Stimulated activated CD4-positive, alpha-beta T cell treated with anti-CD3 and anti-CD28 coated beads, Interleukin-1b, Interleukin-23, amount 100 ng/mL, for 48 hours (primary cell): ENCODE data around the gene OR2C1.

Experiments used
- DNase-seq: peaks from one replicate; pipeline ENCODE4 v3.0.0-alpha.2; 2020

OR2C1 gene

DNA sequence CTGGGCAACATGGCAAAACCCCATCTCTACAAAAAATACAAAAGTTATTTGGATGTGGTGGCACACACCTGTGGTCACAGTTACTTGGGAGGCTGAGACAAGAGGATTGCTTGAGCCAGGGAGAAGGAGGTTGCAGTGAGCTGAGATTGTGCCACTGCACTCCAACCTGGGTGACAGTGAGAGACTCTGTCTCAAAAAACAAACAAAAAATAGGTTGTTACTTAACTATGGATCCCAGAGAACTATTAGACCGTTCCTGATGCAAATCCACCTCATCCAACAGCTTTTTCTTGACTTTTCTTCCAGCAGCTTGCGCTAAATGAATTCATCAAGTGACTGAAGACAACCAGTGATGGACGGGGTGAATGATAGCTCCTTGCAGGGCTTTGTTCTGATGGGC is at the start of gene OR2C1:
TSS of gene OR2C1 (plus strand) at position 301 of the 400 bp plus-strand sequence. CDS start at position 353, 52 bp downstream.
- no peak for DNase-seq

GRCh38 chr16:3306078-3306477 is 49.6 kb upstream of the OR2C1 start:
- no peak for DNase-seq

DNA sequence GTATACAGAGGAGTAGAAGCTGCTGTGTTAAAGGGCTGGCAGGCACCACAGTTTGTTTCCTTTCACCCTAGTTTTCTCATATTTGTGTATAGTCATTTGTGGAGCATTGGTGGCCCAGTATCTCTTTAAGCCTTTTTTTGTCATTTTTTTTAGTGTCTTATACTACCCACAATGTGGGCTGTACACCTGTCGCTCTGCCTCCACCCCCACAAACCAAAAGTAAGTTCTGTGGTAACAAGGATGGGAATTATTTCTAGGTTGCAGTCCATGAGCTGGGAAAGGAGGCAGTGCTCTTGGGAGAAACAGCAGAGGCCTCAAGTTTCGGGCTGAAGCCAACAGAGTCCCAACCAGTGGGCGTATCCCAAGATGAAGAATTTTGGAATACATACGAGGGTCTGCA is 44.2 kb upstream of the OR2C1 start:
- DNase-seq, result no peak

DNA sequence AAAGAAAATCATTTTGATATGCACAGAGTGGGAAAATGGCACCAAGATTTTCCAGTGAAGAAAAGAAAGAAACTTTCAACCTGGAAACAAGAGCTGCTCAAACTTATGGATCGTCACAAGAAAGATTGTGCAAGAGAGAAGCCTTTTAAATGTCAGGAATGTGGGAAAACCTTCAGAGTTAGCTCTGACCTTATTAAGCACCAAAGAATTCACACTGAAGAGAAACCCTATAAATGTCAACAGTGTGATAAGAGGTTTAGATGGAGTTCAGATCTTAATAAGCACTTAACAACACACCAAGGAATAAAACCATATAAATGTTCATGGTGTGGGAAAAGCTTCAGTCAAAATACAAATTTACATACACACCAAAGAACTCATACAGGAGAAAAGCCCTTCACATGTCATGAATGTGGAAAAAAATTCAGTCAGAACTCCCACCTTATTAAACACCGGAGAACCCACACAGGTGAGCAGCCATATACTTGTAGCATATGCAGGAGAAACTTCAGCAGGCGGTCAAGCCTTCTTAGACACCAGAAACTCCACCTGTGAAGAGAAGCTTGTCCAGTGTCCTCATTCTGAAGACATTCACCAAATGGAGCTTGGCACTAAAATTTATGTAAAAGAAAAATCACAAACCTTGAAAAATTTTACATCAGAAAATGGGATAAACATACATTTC is 38.2 kb upstream of the OR2C1 start:
- DNase-seq, result no peak

DNA sequence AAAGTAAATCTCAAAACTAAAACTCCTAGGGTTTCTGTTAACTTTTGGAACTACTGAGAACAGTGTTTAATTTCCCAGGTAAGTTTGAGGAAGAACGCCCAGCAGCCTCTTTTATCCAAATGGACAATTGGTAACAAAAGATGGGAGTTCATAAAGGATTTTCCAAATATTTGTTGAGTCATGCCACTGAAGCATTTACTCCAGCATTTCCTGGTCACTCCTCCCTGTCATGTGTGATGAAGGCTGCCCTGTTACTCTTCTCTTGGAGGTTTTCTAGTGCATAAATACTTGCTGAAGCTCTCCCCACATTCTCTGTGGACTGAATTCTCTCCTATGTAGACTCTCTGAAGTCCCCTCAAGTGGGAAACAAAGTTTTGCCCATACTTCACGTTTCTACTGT is 33.9 kb upstream of the OR2C1 start:
- no peak for DNase-seq

- DNase-seq, result no peak
Observed at GRCh38 chr16:3327514-3327913, 28.2 kb upstream of the OR2C1 start.

DNA sequence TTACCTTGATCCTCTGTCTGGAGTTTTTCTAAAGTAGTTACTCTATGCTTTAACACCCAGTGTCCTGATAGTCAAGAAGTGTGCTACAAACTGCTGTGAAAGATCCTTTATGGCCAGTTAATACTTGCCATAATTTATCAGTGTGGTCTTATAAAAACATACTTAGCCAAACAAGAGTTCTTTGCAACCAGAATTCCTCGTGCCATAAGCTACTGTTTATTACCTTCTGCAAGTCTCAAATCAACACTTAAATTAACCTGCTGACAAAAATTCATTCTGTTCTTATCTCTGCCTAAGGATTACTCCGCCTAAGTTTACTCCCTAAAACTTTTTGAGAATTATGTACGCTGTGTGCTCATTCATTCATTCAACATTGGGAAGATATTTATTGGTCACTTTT is 27.6 kb upstream of the OR2C1 start:
- DNase-seq, result no peak

DNA sequence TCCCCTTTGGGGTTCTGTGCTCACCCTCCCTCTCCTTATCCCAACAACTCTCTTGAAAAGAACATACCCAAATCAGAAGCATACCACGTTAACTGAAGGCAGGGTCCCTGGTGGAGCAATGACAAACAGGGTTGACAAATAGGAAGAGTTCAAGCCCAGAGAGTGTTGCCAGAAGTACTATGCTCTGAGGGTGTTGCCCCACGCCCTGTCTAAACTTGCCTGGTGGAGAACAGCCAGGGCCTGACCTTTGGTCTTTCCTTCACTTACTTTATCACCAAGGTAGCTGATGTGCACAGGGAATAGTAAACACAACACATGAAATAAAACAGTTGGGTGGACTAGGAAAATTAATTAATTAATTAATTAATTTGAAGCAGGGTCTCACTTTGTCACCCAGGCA is 27.0 kb upstream of the OR2C1 start:
- DNase-seq, result no peak

DNA sequence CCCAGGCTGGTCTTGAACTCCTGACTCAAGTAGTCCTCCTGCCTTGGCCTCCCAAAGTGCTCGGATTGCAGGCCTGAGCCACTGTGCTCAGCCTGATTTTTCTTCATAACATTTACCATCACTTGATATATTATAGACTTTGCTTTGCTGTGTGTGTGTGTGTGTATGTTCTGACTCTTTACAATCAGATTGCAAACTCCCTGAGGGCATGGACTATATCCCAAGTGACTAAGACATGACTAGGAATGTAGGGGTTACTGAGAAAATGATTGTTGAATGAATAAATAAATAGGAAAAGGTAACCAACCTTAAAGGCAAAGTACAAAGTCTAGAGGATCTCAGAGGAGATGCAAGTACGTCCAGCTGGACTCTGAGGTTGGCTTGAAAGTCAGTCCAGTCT is 9.6 kb upstream of the OR2C1 start:
- DNase-seq, result no peak

- no peak for DNase-seq
Observed at GRCh38 chr16:3347586-3347985, 8.1 kb upstream of the OR2C1 start.

DNA sequence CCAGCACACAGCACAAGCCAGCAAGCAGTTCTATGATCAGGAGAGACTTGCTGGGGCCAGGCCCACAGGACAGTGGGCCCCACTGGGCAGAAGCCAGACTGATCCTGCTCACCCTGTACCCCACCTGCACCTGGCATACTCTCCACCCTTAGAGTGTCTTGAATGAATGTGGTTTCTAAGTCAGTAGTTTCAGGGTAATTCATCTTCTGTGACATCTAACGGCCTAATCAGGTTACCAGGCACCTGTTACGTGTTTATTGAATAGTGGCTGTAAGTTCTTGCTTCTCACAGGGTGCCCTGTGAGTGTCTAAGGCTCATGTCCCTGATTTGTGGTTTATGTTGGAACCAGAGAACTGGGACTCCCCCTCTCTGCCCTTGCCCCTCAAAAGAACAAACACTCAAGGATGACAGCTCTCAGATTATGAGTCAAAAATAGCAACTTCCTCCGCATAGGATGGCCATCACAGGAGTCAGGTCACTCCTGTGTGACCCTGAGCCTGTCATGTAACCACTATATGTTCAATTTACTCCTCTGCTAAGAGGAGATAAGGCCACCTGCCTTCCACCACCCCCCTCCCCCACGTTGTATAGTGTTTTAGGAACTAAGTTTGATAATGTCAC is 7.0 kb upstream of the OR2C1 start:
- no peak for DNase-seq

DNA sequence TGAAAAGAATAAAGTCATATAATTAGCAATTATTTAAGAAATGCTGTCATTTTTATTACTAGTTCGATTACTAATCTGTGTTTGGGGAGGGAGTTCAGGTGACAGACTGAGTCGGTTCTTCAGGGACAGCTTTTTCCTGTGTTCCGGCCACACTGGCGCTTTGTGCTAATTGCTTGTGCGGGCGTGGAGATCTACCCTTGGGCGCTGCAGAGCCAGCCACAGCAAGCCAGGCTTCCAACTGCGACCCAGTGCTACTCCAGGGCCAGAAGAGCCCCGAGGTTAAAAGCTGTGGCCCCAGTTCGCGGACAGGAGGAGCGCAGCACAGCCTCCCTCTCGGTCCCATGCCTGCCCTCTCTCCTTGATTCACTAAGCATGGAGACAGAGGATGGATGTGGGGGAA is 6.5 kb upstream of the OR2C1 start:
- no peak for DNase-seq

DNA sequence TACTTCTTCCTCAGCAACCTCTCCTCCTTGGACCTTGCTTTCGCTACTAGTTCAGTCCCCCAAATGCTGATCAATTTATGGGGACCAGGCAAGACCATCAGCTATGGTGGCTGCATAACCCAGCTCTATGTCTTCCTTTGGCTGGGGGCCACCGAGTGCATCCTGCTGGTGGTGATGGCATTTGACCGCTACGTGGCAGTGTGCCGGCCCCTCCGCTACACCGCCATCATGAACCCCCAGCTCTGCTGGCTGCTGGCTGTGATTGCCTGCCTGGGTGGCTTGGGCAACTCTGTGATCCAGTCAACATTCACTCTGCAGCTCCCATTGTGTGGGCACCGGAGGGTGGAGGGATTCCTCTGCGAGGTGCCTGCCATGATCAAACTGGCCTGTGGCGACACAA is 429 bp downstream of the OR2C1 start:
- no peak for DNase-seq

- no peak for DNase-seq
Observed at GRCh38 chr16:3358871-3359270, 3.2 kb downstream of the OR2C1 start.

DNA sequence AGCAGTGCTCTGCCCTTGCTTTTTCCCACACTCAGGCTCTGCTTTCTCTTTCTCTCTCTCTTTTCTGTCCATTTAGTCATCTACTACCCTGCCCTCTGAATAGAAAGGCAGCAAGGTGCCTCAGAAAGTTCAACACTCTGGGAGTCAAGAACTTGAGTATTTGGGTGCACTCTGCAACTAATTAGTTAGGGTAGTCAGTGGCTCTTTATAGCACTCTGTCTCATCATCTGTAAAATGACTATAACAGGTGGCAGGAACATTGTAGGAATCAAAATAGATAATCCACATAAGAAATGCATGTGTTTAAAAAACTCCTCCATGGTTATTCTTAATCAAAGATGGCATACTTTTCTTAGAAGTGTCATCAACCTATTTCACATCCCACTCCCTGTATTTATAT is 7.2 kb downstream of the OR2C1 start:
- no peak for DNase-seq

GRCh38 chr16:3363793-3364192 is 8.1 kb downstream of the OR2C1 start:
- DNase-seq, result no peak

DNA sequence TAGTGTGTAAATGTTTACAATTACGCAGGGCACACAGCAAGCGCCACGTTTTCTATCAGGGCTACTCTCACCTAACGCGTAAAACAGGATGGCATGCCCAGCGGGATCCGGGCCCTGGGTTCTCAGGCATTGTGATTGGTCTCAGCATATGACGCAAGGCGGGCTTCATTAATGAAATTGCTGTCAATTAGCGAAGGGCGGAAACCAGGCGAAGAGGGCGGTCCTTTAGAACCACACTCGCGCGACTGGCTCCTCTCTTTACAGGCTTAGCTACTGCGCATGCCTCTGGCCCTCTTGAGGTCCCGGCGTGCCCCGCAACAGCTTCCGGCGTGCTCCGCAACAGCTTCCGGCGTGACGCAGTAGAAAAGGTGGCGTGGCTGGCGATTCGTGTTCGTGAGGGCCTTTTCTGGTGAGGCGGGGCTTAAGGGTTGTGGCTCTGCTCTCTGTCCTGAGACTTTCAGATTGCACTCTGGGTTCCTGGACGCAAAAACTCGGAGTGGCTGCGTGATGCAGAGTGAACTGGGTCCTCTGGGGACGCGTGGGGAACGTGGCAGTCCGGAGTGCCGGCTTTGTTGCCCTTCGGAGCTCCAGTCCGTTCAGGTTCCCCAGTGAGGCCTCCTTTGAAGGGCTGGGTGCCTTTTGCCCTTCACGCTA is 9.2 kb downstream of the OR2C1 start:
- DNase-seq, result peak; percentile 93

GRCh38 chr16:3369073-3369472 is 13.4 kb downstream of the OR2C1 start:
- DNase-seq, result no peak

DNA sequence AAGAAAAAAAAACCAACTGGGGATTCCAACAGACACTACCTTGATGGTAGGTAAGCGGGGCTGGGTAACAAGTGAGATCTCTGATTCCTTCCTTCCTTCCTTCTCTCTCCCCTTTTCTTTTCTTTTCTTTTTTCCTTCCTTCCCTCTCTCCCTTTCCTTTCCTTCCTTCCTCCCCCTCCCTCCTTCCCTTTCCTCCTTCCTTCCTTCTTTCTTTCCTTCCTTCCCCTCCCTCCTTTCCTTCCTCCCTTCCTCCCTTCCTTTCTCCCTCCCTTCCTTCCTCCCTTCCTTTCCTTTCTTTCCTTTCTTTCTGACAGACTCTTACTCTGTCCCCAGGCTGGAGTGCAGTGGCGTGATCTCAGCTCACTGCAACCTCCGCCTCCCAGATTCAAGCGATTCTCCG is 20.0 kb downstream of the OR2C1 start:
- no peak for DNase-seq

DNA sequence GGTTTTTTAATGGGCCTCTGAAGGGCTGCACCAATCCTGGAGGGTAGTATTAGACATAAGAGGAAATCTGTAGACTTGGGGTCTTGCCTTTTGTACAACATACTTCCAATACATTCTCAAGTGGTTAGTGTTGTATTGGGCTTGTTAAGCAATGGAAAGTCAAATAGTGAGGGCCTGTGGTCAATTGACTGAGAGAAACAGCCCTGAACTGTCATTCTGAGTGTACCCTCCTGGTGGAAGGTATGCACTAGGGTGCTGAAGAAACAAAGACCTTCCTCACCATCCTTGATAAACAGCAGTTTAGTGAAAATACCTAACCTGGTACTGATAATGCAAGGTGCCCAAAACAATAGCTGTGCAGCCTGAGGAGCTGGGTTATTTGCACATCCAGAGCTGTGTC is 22.2 kb downstream of the OR2C1 start:
- no peak for DNase-seq

- DNase-seq, result no peak
Observed at GRCh38 chr16:3383045-3383448, 27.4 kb downstream of the OR2C1 start.

- no peak for DNase-seq
Observed at GRCh38 chr16:3388325-3388724, 32.6 kb downstream of the OR2C1 start.

- no peak for DNase-seq
Observed at GRCh38 chr16:3389663-3390338, 34.1 kb downstream of the OR2C1 start.

DNA sequence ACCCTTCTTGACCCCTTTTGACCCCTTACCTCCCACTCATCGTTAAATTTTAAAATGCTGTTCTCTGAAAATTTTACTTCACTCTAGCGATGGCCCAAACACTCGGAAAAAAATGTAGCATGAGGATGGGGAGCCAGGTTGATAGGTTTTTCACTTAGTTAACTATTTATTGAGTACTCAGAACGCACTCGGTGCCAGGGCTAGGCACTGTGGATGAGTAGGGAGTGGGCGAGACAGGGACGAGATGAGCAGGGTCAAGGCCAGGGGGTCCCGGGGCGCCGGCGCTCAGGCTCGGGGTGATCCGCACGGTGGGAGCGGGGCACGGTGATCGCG is 44.7 kb downstream of the OR2C1 start:
- no peak for DNase-seq
